ENCODE results near the gene PROKR2. TPM values are rescaled to one million over a fixed set of nuclear protein-coding genes. Genes with fewer than 3 reads are reported as not detected.

Gene PROKR2
- total RNA-seq (2016; rRNA removed; fragmentation: Illumina TruSeq; extraction: Trizol) (not detected in 2 replicates), polyA plus RNA-seq (2011; rRNA removed) (not detected in 2 replicates), polyA minus RNA-seq (2011; rRNA and poly(A)+ RNA removed; ENCODE audit: low replicate concordance) (not detected in 2 replicates), Bru-seq, nascent RNA (not detected), BruChase-seq, experiment 1, labeled RNA remaining after a 6-hour chase (not detected), BruChase-seq, experiment 2, labeled RNA remaining after a 2-hour chase (not detected)
- total RNA-seq (2016; cell fraction: cytosol; rRNA removed; fragmentation: Illumina TruSeq; extraction: Trizol; ENCODE audit: low read depth): not detected in 2 replicates
- total RNA-seq (2016; cell fraction: insoluble cytoplasmic fraction; rRNA removed; fragmentation: Illumina TruSeq; extraction: Trizol): not detected in 2 replicates
- total RNA-seq (2016; cell fraction: membrane; rRNA removed; fragmentation: Illumina TruSeq; extraction: Trizol): not detected in 2 replicates
- not detected in 2 replicates for total RNA-seq (2016; cell fraction: nucleus; rRNA removed; fragmentation: Illumina TruSeq; extraction: Trizol)
- polyA plus RNA-seq (2011; cell fraction: cytosol; rRNA removed): not detected in 2 replicates
- not detected in 2 replicates for polyA plus RNA-seq (2011; cell fraction: nucleus; rRNA removed)
- polyA plus RNA-seq (2012): not detected in 2 replicates
- not detected in 2 replicates for polyA plus RNA-seq (2016; cell fraction: cytosol; fragmentation: Illumina TruSeq; extraction: Trizol; ENCODE audit: low read depth)
- not detected in 2 replicates for polyA plus RNA-seq (2016; cell fraction: insoluble cytoplasmic fraction; fragmentation: Illumina TruSeq; extraction: Trizol; ENCODE audit: low read depth)
- polyA plus RNA-seq (2016; cell fraction: membrane; fragmentation: Illumina TruSeq; extraction: Trizol; ENCODE audit: low read depth): not detected in 2 replicates
- polyA plus RNA-seq (2016; cell fraction: nucleus; fragmentation: Illumina TruSeq; extraction: Trizol; ENCODE audit: insufficient read depth, low read depth): not detected in 2 replicates
- not detected in 2 replicates for polyA minus RNA-seq (2011; cell fraction: cytosol; rRNA and poly(A)+ RNA removed)
- polyA minus RNA-seq (2011; cell fraction: nucleus; rRNA and poly(A)+ RNA removed): not detected in 2 replicates
- long read RNA-seq, experiment 1: 0 reads
- long read RNA-seq, experiment 2: 0 reads

- no TSS peak for BruUV-seq (replicated peaks)
- in situ Hi-C loops (cut with HindIII; ENCODE audit: extremely low pct_ligation_motif_present, low pct_unique_long_range_greater_than_20kb): no loop called here
- ChIA-PET CTCF (ENCODE audit: low intra/inter-chr PET ratio, low total read pairs) (no interaction called here), POLR2A (no interaction called here)
- no peaks in the 10 kb centered on the region for H3K79me2 ChIP-seq (ENCODE audit: insufficient read depth, low read length)
- H3K4me2 ChIP-seq (ENCODE audit: low read depth, low read length): peak within 1 kb of the TSS; percentile 30; the same call in 1 of the 2 replicates
- H2AFZ ChIP-seq (ENCODE audit: low read length): no peak within 1 kb of the TSS
- H3K9me3 ChIP-seq (ENCODE audit: low read length): no peaks in the 10 kb centered on the region
- H3K9ac ChIP-seq (ENCODE audit: insufficient read depth, low read depth, low read length): no peak within 1 kb of the TSS
- peak; percentile 80 for ATAC-seq
- H3K4me3 ChIP-seq (replicated peaks in 1 of 3; ENCODE audit: insufficient read depth in 1 of 3, low read depth in 2 of 3, low read length in 3 of 3): peak within 1 kb of the TSS in 1 of 3 experiments; percentile 29; a peak in 1 of 6 replicates
- no peaks in the 10 kb centered on the region for H4K20me1 ChIP-seq (ENCODE audit: insufficient read depth, low read length)
- FAIRE-seq: no peak
- intact Hi-C loops (cut with micrococcal nuclease; ENCODE audit: unreplicated experiment): no loop called here
- WGBS (ENCODE audit: low lambda C conversion rate): 17% methylated on average over 64 of the region's 92 CpGs
- H3K27ac ChIP-seq (ENCODE audit: extremely low read length, insufficient read depth, low read length): no peak within 1 kb of the TSS
- no peak for DNase-seq (ENCODE audit: low spot score)
- H3K36me3 ChIP-seq (replicated peaks in 1 of 2; ENCODE audit: control insufficient read depth in 1 of 2, insufficient read depth in 2 of 2, low read length in 2 of 2): no peaks in the 10 kb centered on the region
- H3K27me3 ChIP-seq (ENCODE audit: control insufficient read depth in 1 of 2, insufficient read depth in 2 of 2, low read length in 2 of 2): peaks cover 20 to 53% of the 10 kb centered on the region in 2 experiments
- H3K4me1 ChIP-seq (ENCODE audit: insufficient read depth, low read length): no peaks in the 10 kb centered on the region
- TF ChIP-seq ZNF142 (CRISPR knock-in tag; IDR thresholded peaks at IDR 0.05) (no peak), ZNF362 (CRISPR knock-in tag; IDR thresholded peaks at IDR 0.05; ENCODE audit: borderline replicate concordance) (no peak), HNRNPLL (IDR thresholded peaks at IDR 0.05; ENCODE audit: low read depth, low read length, poor library complexity, severe bottlenecking) (no peak), YY1 (IDR thresholded peaks at IDR 0.05; ENCODE audit: insufficient read depth, insufficient replicate concordance, low read depth, low read length) (no peak), SMC3 (IDR thresholded peaks at IDR 0.05; ENCODE audit: low read length) (no peak), NFYC (CRISPR knock-in tag; IDR thresholded peaks at IDR 0.05) (no peak), DNMT1 (CRISPR knock-in tag; IDR thresholded peaks at IDR 0.05) (no peak), FUBP1 (CRISPR knock-in tag; IDR thresholded peaks at IDR 0.05; ENCODE audit: borderline replicate concordance) (no peak), ISL2 (CRISPR knock-in tag; IDR thresholded peaks at IDR 0.05) (no peak)
These were observed at the start of gene PROKR2 for GRCh38 chr20:5316188-5317158. Gene PROKR2, minus strand, starts transcription at chr20:5316954. Its CDS starts 2,585 bp downstream, at chr20:5314369.
